Endothelial cell of umbilical vein (primary cell): ENCODE data around the gene PPP1R13B. TPM values are rescaled to one million over a fixed set of nuclear protein-coding genes. Genes with fewer than 3 reads are reported as not detected.

Experiments
- BruUV-seq: library from RNA; stranded (reverse); fragments of 400-500 nt; replicated peaks from 2 replicates; lab custom pipeline; 2021; lab: Mats Ljungman, UMichigan
- CTCF ChIA-PET: fragments of 300-600, 350-600 bp; sonication (Branson Sonifier 250); formaldehyde crosslinking; loops from one replicate; lab custom pipeline; 2021; ENCODE audit warnings: antibody characterized with exemption, inconsistent platforms; lab: Charles Lee
- POLR2A ChIA-PET: fragments of 300-600, 350-600 bp; sonication (Branson Sonifier 250); formaldehyde crosslinking; loops from one replicate; lab custom pipeline; 2021; ENCODE audit warnings: antibody characterized with exemption, inconsistent platforms; lab: Charles Lee
- DNase-seq: peaks from one replicate; pipeline ENCODE4 v3.0.0-alpha.2; 2011; ENCODE audit warnings: low read depth, low spot score
- FAIRE-seq: peaks from 2 replicates; lab custom pipeline; 2011; peaks lifted over from hg19 to GRCh38; lab: Jason Lieb, UNC
- H2AFZ ChIP-seq: 2 replicates; pipeline ENCODE4 v1.6.0; 2012; ENCODE audit warnings: low read depth, low read length, control low read depth, inconsistent platforms
- H3K27ac ChIP-seq: 2 replicates; pipeline ENCODE4 v1.5.1; 2011; ENCODE audit warnings: low read depth, mild to moderate bottlenecking, control low read depth, low read length, moderate library complexity; ENCODE audit not compliant: insufficient read depth
- H3K27me3 ChIP-seq, 2 experiments: 2 replicates each; pipeline versions ENCODE4 v1.6.0 to v1.6.1; 2011; ENCODE audit warnings: low read length in 2 of 2, mixed read lengths in 1 of 2; ENCODE audit not compliant: control insufficient read depth in 2 of 2, insufficient read depth in 2 of 2
- H3K36me3 ChIP-seq, 2 experiments: 2 replicates in 1 of 2; 3 replicates in 1 of 2; pipeline ENCODE4 v1.5.1; 2011; ENCODE audit warnings: low read length in 2 of 2, mild to moderate bottlenecking in 1 of 2, moderate library complexity in 1 of 2; ENCODE audit not compliant: control insufficient read depth in 2 of 2, insufficient read depth in 2 of 2; ENCODE audit errors: extremely low read depth in 1 of 2
- H3K4me1 ChIP-seq: 3 replicates; pipeline ENCODE4 v1.5.1; 2011; ENCODE audit warnings: mild to moderate bottlenecking, low read length; ENCODE audit not compliant: control insufficient read depth, insufficient read depth; ENCODE audit errors: extremely low read depth
- H3K4me2 ChIP-seq: 2 replicates; pipeline ENCODE4 v1.6.1; 2011; ENCODE audit warnings: low read length, control low read depth, mixed read lengths; ENCODE audit not compliant: insufficient read depth
- H3K4me3 ChIP-seq, 3 experiments: fragments of 200-600 bp in 1 of 3; sonication (generic), shearing (Covaris generic) in 1 of 3; replicated peaks in 1 of 3; 2 replicates each; pipeline ENCODE4 v1.5.1; 2011 to 2016; ENCODE audit warnings: control low read depth in 3 of 3, low read length in 3 of 3, mild to moderate bottlenecking in 2 of 3, inconsistent platforms in 1 of 3, low read depth in 1 of 3, moderate library complexity in 1 of 3; ENCODE audit not compliant: insufficient read depth in 1 of 3
- H3K79me2 ChIP-seq: 2 replicates; pipeline ENCODE4 v1.6.0; 2012; ENCODE audit warnings: low read length, inconsistent platforms; ENCODE audit not compliant: control insufficient read depth, insufficient read depth
- H3K9ac ChIP-seq: replicated peaks from 2 replicates; pipeline ENCODE3; 2011; ENCODE audit warnings: low read length, control low read depth; ENCODE audit not compliant: insufficient read depth; ENCODE audit errors: extremely low read depth
- H3K9me1 ChIP-seq: replicated peaks from 3 replicates; pipeline ENCODE4 v1.6.0; 2011; ENCODE audit warnings: mild to moderate bottlenecking, low read length; ENCODE audit not compliant: control insufficient read depth, insufficient read depth; ENCODE audit errors: extremely low read depth
- H3K9me3 ChIP-seq: replicated peaks from 2 replicates; pipeline ENCODE4 v1.5.1; 2012; ENCODE audit warnings: low read length, inconsistent platforms; ENCODE audit not compliant: control insufficient read depth, insufficient read depth
- H4K20me1 ChIP-seq: replicated peaks from 2 replicates; pipeline ENCODE3; 2011; ENCODE audit warnings: mild to moderate bottlenecking, low read length; ENCODE audit not compliant: control insufficient read depth, insufficient read depth; ENCODE audit errors: extremely low read depth
- CTCF ChIP-seq, 2 donors: IDR thresholded peaks; 1 replicate in 1 of 2; 2 replicates in 1 of 2; pipeline ENCODE4 v1.5.1; 2011; ENCODE audit warnings: low read length in 2 of 2, mild to moderate bottlenecking in 2 of 2, moderate library complexity in 2 of 2, control low read depth in 1 of 2, inconsistent platforms in 1 of 2, low read depth in 1 of 2; ENCODE audit not compliant: insufficient read depth in 1 of 2; ENCODE audit errors: extremely low read depth in 1 of 2
- EZH2 ChIP-seq: IDR thresholded peaks from 2 replicates; pipeline ENCODE4 v1.6.1; 2012; ENCODE audit warnings: borderline replicate concordance, low read depth, mild to moderate bottlenecking, moderate library complexity, low read length, inconsistent platforms; ENCODE audit not compliant: severe bottlenecking
- FOS ChIP-seq: IDR thresholded peaks from 2 replicates; pipeline ENCODE4 v1.6.1; 2011; ENCODE audit warnings: mild to moderate bottlenecking, low read length, moderate library complexity, borderline replicate concordance; ENCODE audit not compliant: insufficient read depth
- GATA2 ChIP-seq: IDR thresholded peaks from 2 replicates; pipeline ENCODE4 v1.7.0; 2011; ENCODE audit warnings: low read depth, mild to moderate bottlenecking, moderate library complexity, mixed read lengths, low read length; ENCODE audit not compliant: insufficient read length, insufficient read depth
- JUN ChIP-seq: IDR thresholded peaks from 2 replicates; pipeline ENCODE4 v1.6.1; 2011; ENCODE audit warnings: borderline replicate concordance, low read depth; ENCODE audit not compliant: insufficient read length, insufficient read depth
- MAX ChIP-seq: IDR thresholded peaks from 2 replicates; pipeline ENCODE4 v1.6.1; 2011; ENCODE audit not compliant: insufficient read depth, insufficient read length
- MYC ChIP-seq: IDR thresholded peaks from one replicate; pipeline ENCODE4 v1.6.1; 2011; ENCODE audit warnings: mild to moderate bottlenecking, low read depth, low read length
- POLR2A ChIP-seq: IDR thresholded peaks from 2 replicates; pipeline ENCODE4 v1.6.1; 2012; ENCODE audit warnings: low read depth, mild to moderate bottlenecking, control low read depth, low read length
- POLR2AphosphoS5 ChIP-seq: IDR thresholded peaks from 2 replicates; pipeline ENCODE4 v1.6.1; 2012; ENCODE audit warnings: low read depth, mild to moderate bottlenecking, control low read depth, low read length, moderate library complexity; ENCODE audit not compliant: insufficient read depth
- dilution Hi-C: fragments of 300-500 bp; cut with MboI; formaldehyde crosslinking; loops from one replicate; pipeline ENCODE4 v1.15.0; 2019; ENCODE audit warnings: low sequenced_read_pairs; ENCODE audit not compliant: extremely low pct_ligation_motif_present
- intact Hi-C: fragments of 100-400 bp; cut with micrococcal nuclease; formaldehyde crosslinking; loops from one replicate; pipeline ENCODE4 v1.10.0; 2022
- polyA plus RNA-seq, 4 experiments: library from polyadenylated mRNA; depleted of rRNA in 3 of 4; stranded (reverse) in 3 of 4; unstranded in 1 of 4; fragments of >200 nt; gene quantifications; 2 replicates each; pipeline versions ENCODE4 v1.2.1 to v1.2.3, GENCODE V29; 2011 to 2012; ENCODE audit warnings: missing spikeins in 1 of 4
- total RNA-seq: library from RNA; stranded (reverse); gene quantifications from 2 replicates; pipeline ENCODE4 v1.2.3, GENCODE V29; 2021

Gene PPP1R13B
- total and polyA plus RNA-seq, 2 donors (not counting 3 experiments of a cell fraction or from before 2014, with no cell fraction given): 10.0 to 30.0 TPM

GRCh38 chr14:103729496-103730448, 117.6 kb downstream of the PPP1R13B start:
- DNase-seq: no peak
- Histone ChIP-seq H3K9me1 (no peaks in the 10 kb centered on the region), H3K4me3 (no peak overlapping the region), H3K4me2 (no peak overlapping the region), H3K79me2 (peaks cover 16% of the 10 kb centered on the region), H3K9ac (no peak overlapping the region), H3K4me1 (no peaks in the 10 kb centered on the region), H3K36me3 (peaks cover 0 to 35% of the 10 kb centered on the region in 2 experiments), H2AFZ (no peak overlapping the region), H3K9me3 (no peaks in the 10 kb centered on the region), H3K27ac (no peak overlapping the region), H4K20me1 (no peaks in the 10 kb centered on the region), H3K27me3 (no peaks in the 10 kb centered on the region)
- dilution Hi-C loops: no loop called here
- intact Hi-C loops: no loop called here
- FAIRE-seq: no peak
- CTCF ChIA-PET: interaction anchor here (0.8 kb wide), 1 partner anchor 180 kb away, joined by 3 read pairs; no protein-coding TSS in a partner anchor
- no TSS peak for BruUV-seq
- POLR2A ChIA-PET: no interaction called here
- no peak for TF ChIP-seq EZH2
- TF ChIP-seq CTCF (IDR thresholded peaks at IDR 0.05; ENCODE audit: extremely low read depth in 1 of 2, insufficient read depth in 1 of 2, low read depth in 1 of 2, low read length in 2 of 2): no peak
- TF ChIP-seq POLR2A: no peak
- no peak for TF ChIP-seq FOS
- no peak for TF ChIP-seq MAX
- no peak for TF ChIP-seq JUN
- no peak for TF ChIP-seq GATA2
- no peak for TF ChIP-seq MYC
- no peak for TF ChIP-seq POLR2AphosphoS5
